ENCODE results near the gene SYNPO.

The SYNPO gene

GRCh38 chr5:150644514-150644913 lies 4.1 kb downstream of the SYNPO start:
- DNase-seq: no peak

GRCh38 chr5:150645070-150645700 lies 4.7 kb downstream of the SYNPO start:
- no peak for DNase-seq

- no peak for DNase-seq
Measured at GRCh38 chr5:150647275-150648251, 7.1 kb downstream of the SYNPO start.

GRCh38 chr5:150648294-150649107 lies 8.0 kb downstream of the SYNPO start:
- DNase-seq: no peak

- no peak for DNase-seq
Measured at GRCh38 chr5:150649108-150650020, 8.9 kb downstream of the SYNPO start.

- DNase-seq: no peak
Measured at GRCh38 chr5:150650021-150651006, 9.9 kb downstream of the SYNPO start.

GRCh38 chr5:150651382-150651781 lies 10.9 kb downstream of the SYNPO start:
- DNase-seq: no peak

- no peak for DNase-seq
Measured at GRCh38 chr5:150651924-150652671, 11.6 kb downstream of the SYNPO start.

- no peak for DNase-seq
Measured at GRCh38 chr5:150653145-150653761, 12.8 kb downstream of the SYNPO start.

GRCh38 chr5:150653762-150654556 lies 13.5 kb downstream of the SYNPO start:
- no peak for DNase-seq

- DNase-seq: no peak
Measured at GRCh38 chr5:150655221-150655620, 14.8 kb downstream of the SYNPO start.

GRCh38 chr5:150656191-150657132 lies 16.0 kb downstream of the SYNPO start:
- DNase-seq: peak; percentile 69 to 78

- DNase-seq: no peak
Measured at GRCh38 chr5:150658121-150658520, 17.7 kb downstream of the SYNPO start.

- no peak for DNase-seq
Measured at GRCh38 chr5:150658699-150659265, 18.3 kb downstream of the SYNPO start.

- no peak for DNase-seq
Measured at GRCh38 chr5:150659360-150660107, 19.1 kb downstream of the SYNPO start.

- DNase-seq: no peak
Measured at GRCh38 chr5:150660108-150660831, 19.8 kb downstream of the SYNPO start.

Data from stimulated activated CD4-positive, alpha-beta T cell treated with anti-CD3 and anti-CD28 coated beads, Interleukin-2, amount 100 ng/mL, for 24 hours (primary cell).